K562 (cell line): ENCODE measurements around the gene ROR2. TPM values are rescaled to one million over a fixed set of nuclear protein-coding genes. Genes with fewer than 3 reads are reported as not detected.

Experiments used
- ATAC-seq: fragments of 200-7000 bp; cut with Tn5 transposase; 3 replicates; pipeline ENCODE4 v1.9.1; 2020; ENCODE audit warnings: moderate library complexity
- BruUV-seq: library from RNA; stranded (reverse); fragments of 400-500 nt; replicated peaks from 2 replicates; lab custom pipeline; 2021; lab: Mats Ljungman, UMichigan
- CTCF ChIA-PET: fragments of 300-600 bp; formaldehyde crosslinking; extraction: SDS; loops from one replicate; lab custom pipeline; 2021; ENCODE audit warnings: low intra/inter-chr PET ratio; lab: Yijun Ruan, JAX
- POLR2A ChIA-PET: fragments of 300-600, 350-650 bp; sonication (Branson Sonifier 250); formaldehyde crosslinking; extraction: SDS; loops from one replicate; lab custom pipeline; 2021; ENCODE audit warnings: antibody characterized with exemption, inconsistent platforms; lab: Yijun Ruan, JAX
- DNase-seq, 4 experiments: peaks; one replicate each; pipeline versions ENCODE4 v3.0.0 to v3.0.0-alpha.2; 2011 to 2018; ENCODE audit warnings: low spot score in 3 of 4, mixed read lengths in 3 of 4; ENCODE audit errors: extremely low read depth in 1 of 4
- FAIRE-seq: peaks from 2 replicates; lab custom pipeline; 2011; peaks lifted over from hg19 to GRCh38; lab: Jason Lieb, UNC
- H2AFZ ChIP-seq: 2 replicates; pipeline ENCODE4 v1.6.0; 2011; ENCODE audit warnings: low read depth, low read length, control low read depth, inconsistent platforms
- H3K27ac ChIP-seq: fragments of 200-600 bp; 3 replicates; pipeline ENCODE4 v1.8.0; 2011; ENCODE audit warnings: low read depth, mild to moderate bottlenecking, control low read depth, inconsistent platforms, low read length, moderate library complexity, mixed read lengths; ENCODE audit errors: extremely low read depth
- H3K27me3 ChIP-seq, 2 experiments: fragments of 300-600 bp in 1 of 2; 2 replicates in 1 of 2; 3 replicates in 1 of 2; pipeline versions ENCODE4 v1.6.0 to v1.8.0; 2011; ENCODE audit warnings: inconsistent platforms in 2 of 2, low read length in 2 of 2, mild to moderate bottlenecking in 1 of 2, mixed read lengths in 1 of 2, moderate library complexity in 1 of 2; ENCODE audit not compliant: control insufficient read depth in 2 of 2, insufficient read depth in 2 of 2
- H3K36me3 ChIP-seq: fragments of 300-600 bp; 3 replicates; pipeline ENCODE4 v1.8.0; 2011; ENCODE audit warnings: mild to moderate bottlenecking, low read length, inconsistent platforms; ENCODE audit not compliant: control insufficient read depth, insufficient read depth
- H3K4me1 ChIP-seq, 2 experiments: fragments of 200-600 bp in 1 of 2; replicated peaks in 1 of 2; 2 replicates in 1 of 2; 3 replicates in 1 of 2; pipeline versions ENCODE4 v1.5.1 to v1.8.0; 2011; ENCODE audit warnings: inconsistent platforms in 2 of 2, low read length in 2 of 2, mild to moderate bottlenecking in 1 of 2, mixed read lengths in 1 of 2, moderate library complexity in 1 of 2; ENCODE audit not compliant: control insufficient read depth in 2 of 2, insufficient read depth in 2 of 2
- H3K4me2 ChIP-seq: 2 replicates; pipeline ENCODE4 v1.6.1; 2011; ENCODE audit warnings: low read length, control low read depth, inconsistent platforms, mixed read lengths; ENCODE audit not compliant: insufficient read depth
- H3K4me3 ChIP-seq: fragments of 200-600 bp; sonication (generic), shearing (Covaris generic); 2 replicates; pipeline ENCODE4 v1.5.1; 2016; ENCODE audit warnings: control low read depth, inconsistent platforms
- H3K79me2 ChIP-seq: fragments of 200-600 bp; 3 replicates; pipeline ENCODE4 v1.8.0; 2011; ENCODE audit warnings: low read length, inconsistent platforms; ENCODE audit not compliant: control insufficient read depth, insufficient read depth
- H3K9ac ChIP-seq, 2 experiments: 2 replicates each; pipeline versions ENCODE4 v1.6.0 to v1.6.1; 2011; ENCODE audit warnings: low read depth in 2 of 2, low read length in 2 of 2, control low read depth in 1 of 2, inconsistent platforms in 1 of 2, mild to moderate bottlenecking in 1 of 2, mixed read lengths in 1 of 2; ENCODE audit not compliant: insufficient read depth in 1 of 2
- H3K9me1 ChIP-seq: one replicate; pipeline ENCODE4 v1.6.0; 2011; ENCODE audit warnings: inconsistent platforms, mild to moderate bottlenecking, low read length, moderate library complexity; ENCODE audit not compliant: control insufficient read depth, insufficient read depth
- H3K9me3 ChIP-seq: replicated peaks from 2 replicates; pipeline ENCODE4 v1.5.1; 2011; ENCODE audit warnings: low read depth, low read length, inconsistent platforms; ENCODE audit not compliant: control insufficient read depth, insufficient read depth
- H4K20me1 ChIP-seq: replicated peaks from 2 replicates; pipeline ENCODE4 v1.6.1; 2011; ENCODE audit warnings: low read length, inconsistent platforms, mixed read lengths; ENCODE audit not compliant: control insufficient read depth, insufficient read depth
- BRD9 ChIP-seq: fragments of 450-650 bp; IDR thresholded peaks from 2 replicates; pipeline ENCODE4 v1.6.1; 2018; ENCODE audit warnings: low read depth; ENCODE audit not compliant: partially characterized antibody
- CC2D1A ChIP-seq: fragments of 450-650 bp; IDR thresholded peaks from 2 replicates; pipeline ENCODE4 v1.6.1; 2017; ENCODE audit warnings: mild to moderate bottlenecking
- CCAR2 ChIP-seq: fragments of 200-400 bp; formaldehyde crosslinking; IDR thresholded peaks from 2 replicates; pipeline ENCODE4 v1.6.1; 2017; ENCODE audit warnings: mild to moderate bottlenecking, low read depth, low read length
- DDX20 ChIP-seq: fragments of 450-650 bp; IDR thresholded peaks from 2 replicates; pipeline ENCODE4 v1.6.1; 2016; ENCODE audit warnings: missing genetic modification characterization, low read depth, mild to moderate bottlenecking, missing compliant biosample characterization, moderate library complexity
- FOXP1 ChIP-seq: sonication (generic); formaldehyde crosslinking; IDR thresholded peaks from 2 replicates; pipeline ENCODE4 v1.8.0; 2022; ENCODE audit warnings: mild to moderate bottlenecking, missing genetic modification reagents
- HDAC8 ChIP-seq: fragments of 450-650 bp; IDR thresholded peaks from 2 replicates; pipeline ENCODE4 v1.6.1; 2016; ENCODE audit warnings: mild to moderate bottlenecking, missing genetic modification characterization, moderate library complexity, missing compliant biosample characterization
- MIER1 ChIP-seq: fragments of 450-650 bp; IDR thresholded peaks from 2 replicates; pipeline ENCODE4 v1.6.1; 2016; ENCODE audit warnings: antibody characterized with exemption, mild to moderate bottlenecking, low read depth
- PML ChIP-seq: IDR thresholded peaks from 2 replicates; pipeline ENCODE4 v1.6.1; 2012; ENCODE audit warnings: low read length, inconsistent platforms
- STAT5B ChIP-seq: fragments of 250-450 bp; sonication (Bioruptor Pico); IDR thresholded peaks from 2 replicates; pipeline ENCODE4 v1.8.0; 2021; ENCODE audit warnings: mild to moderate bottlenecking, inconsistent platforms
- U2AF2 ChIP-seq: fragments of 200-400 bp; formaldehyde crosslinking; optimal IDR thresholded peaks from 2 replicates; pipeline ENCODE3; 2017; ENCODE audit warnings: low read depth, mild to moderate bottlenecking, low read length
- ZKSCAN1 ChIP-seq: fragments of 150-350 bp; IDR thresholded peaks from 2 replicates; pipeline ENCODE4 v1.6.1; 2016; ENCODE audit warnings: low read depth, low read length
- ZNF146 ChIP-seq: IDR thresholded peaks from one replicate; pipeline ENCODE4 v1.6.1; 2018; ENCODE audit warnings: missing compliant biosample characterization; ENCODE audit not compliant: unreplicated experiment
- ZNF717 ChIP-seq: fragments of 250-450 bp; sonication (Bioruptor Pico); IDR thresholded peaks from 2 replicates; pipeline ENCODE4 v1.5.0; 2021
- WGBS: fragments of 100-300 bp; shearing (Covaris generic); methylation state at CpG from one replicate; pipeline ENCODE4 v1.1.6; 2016; ENCODE audit warnings: low coverage, mixed read lengths; ENCODE audit not compliant: insufficient coverage; ENCODE audit errors: missing lambda C conversion rate; 5-methylcytosine and 5-hydroxymethylcytosine counted together
- in situ Hi-C: fragments of 300-500 bp; cut with MboI; formaldehyde crosslinking; loops from 4 replicates; pipeline ENCODE4 v1.15.0; 2018; ENCODE audit warnings: inconsistent platforms, mixed read lengths
- intact Hi-C: fragments of 100-400 bp; cut with micrococcal nuclease; formaldehyde crosslinking; loops from 2 replicates; pipeline ENCODE4 v1.14.2; 2022
- polyA plus RNA-seq, 8 experiments: library from polyadenylated mRNA; depleted of rRNA in 4 of 8; stranded (reverse) in 5 of 8; unstranded in 3 of 8; fragments of >200 nt; fragmentation: Nextera tagmentation in 2 of 8; fragmentation: Illumina TruSeq in 1 of 8; extraction: Ambion mirVana in 2 of 8; extraction: Trizol in 1 of 8; gene quantifications; 2 replicates each; pipeline versions ENCODE4 v1.2.1 to v1.2.3, GENCODE V29; 2011 to 2014; ENCODE audit warnings: inconsistent platforms in 1 of 8, missing spikeins in 1 of 8
- total RNA-seq, 7 experiments: library from RNA; depleted of rRNA in 6 of 7; stranded (reverse); fragments of >200 nt in 6 of 7; fragmentation: Illumina TruSeq in 2 of 7; extraction: Trizol in 2 of 7; gene quantifications; 2 replicates each; pipeline versions ENCODE4 v1.2.1 to v1.2.3, GENCODE V29; 2011 to 2021; ENCODE audit warnings: low replicate concordance in 1 of 7

ROR2 gene
- total and polyA plus RNA-seq, 9 of the 15 experiments (the other 6 are each of a cell fraction or from before 2014, with no cell fraction given), result 5.6 to 33.8 (median 15.3) TPM

GRCh38 chr9:91814201-91814600, 135.8 kb downstream of the ROR2 start:
- no peak for DNase-seq
- Histone ChIP-seq H3K27me3 (no peaks in the 10 kb centered on the region), H3K9me1 (peaks cover 18% of the 10 kb centered on the region), H4K20me1 (no peaks in the 10 kb centered on the region; the same call in none of the 2 replicates), H2AFZ (no peak overlapping the region), H3K4me2 (no peak overlapping the region), H3K4me3 (no peak overlapping the region), H3K9ac (0 out of 4 replicates have a peak overlapping the region, but pooled peaks of 1 of the 2 experiments have one; percentile 38), H3K79me2 (peaks cover 58% of the 10 kb centered on the region), H3K9me3 (no peaks in the 10 kb centered on the region), H3K27ac (no peak overlapping the region), H3K4me1 (peaks cover 18 to 39% of the 10 kb centered on the region in 2 experiments), H3K36me3 (no peaks in the 10 kb centered on the region)
- FAIRE-seq, result no peak
- ChIA-PET POLR2A (interaction anchor here (1.0 kb wide), 1 partner anchor 10 kb away, joined by 3 read pairs; no protein-coding TSS in a partner anchor), CTCF (interaction anchor here (0.6 kb wide), 1 partner anchor 39 kb away, joined by 3 read pairs; no protein-coding TSS in a partner anchor)
- TF ChIP-seq CCAR2 (no peak), ZKSCAN1 (no peak), U2AF2 (no peak), STAT5B (CRISPR knock-in tag) (no peak), CC2D1A (no peak)
- in situ Hi-C loops (no loop called here), intact Hi-C loops (no loop called here)
- no peak for ATAC-seq
- no TSS peak for BruUV-seq
- WGBS, result 83% methylated on average over 8 of the region's 9 CpGs

GRCh38 chr9:91813176-91813795, 136.7 kb downstream of the ROR2 start:
- Histone ChIP-seq H3K9me1 (peaks cover 14% of the 10 kb centered on the region), H3K9ac (no peak overlapping the region), H3K4me3 (no peak overlapping the region), H3K27me3 (no peaks in the 10 kb centered on the region), H3K4me2 (no peak overlapping the region), H4K20me1 (no peaks in the 10 kb centered on the region; the same call in none of the 2 replicates), H2AFZ (no peak overlapping the region), H3K36me3 (no peaks in the 10 kb centered on the region), H3K4me1 (peaks cover 11 to 30% of the 10 kb centered on the region in 2 experiments), H3K9me3 (no peaks in the 10 kb centered on the region), H3K27ac (no peak overlapping the region), H3K79me2 (peaks cover 49% of the 10 kb centered on the region)
- ChIA-PET POLR2A (interaction anchor here (0.6 kb wide), 1 partner anchor 122 kb away, joined by 3 read pairs; no protein-coding TSS in a partner anchor), CTCF (no interaction called here)
- in situ Hi-C loops, result no loop called here
- DNase-seq, result no peak
- intact Hi-C loops, result no loop called here
- FAIRE-seq, result no peak
- 91% methylated on average over 10 of the region's 11 CpGs for WGBS
- no peak for ATAC-seq
- TF ChIP-seq PML (no peak), HDAC8 (tag) (no peak), MIER1 (no peak), STAT5B (CRISPR knock-in tag) (no peak), BRD9 (no peak), DDX20 (no peak), ZNF146 (no peak), FOXP1 (CRISPR knock-in tag) (no peak), ZNF717 (CRISPR knock-in tag) (no peak)
- BruUV-seq, result no TSS peak
